GM13977 (cell line): ENCODE results near the gene ALK.

Experiments used
- DNase-seq: peaks from one replicate; pipeline ENCODE4 v3.0.0; 2012; ENCODE audit warnings: low spot score
- in situ Hi-C: fragments of 300-500 bp; cut with MboI; formaldehyde crosslinking; loops from one replicate; pipeline ENCODE4 v1.12.0; 2022; ENCODE audit warnings: low sequenced_read_pairs, low pct_unique_long_range_greater_than_20kb, mixed read lengths, inconsistent platforms; ENCODE audit not compliant: unreplicated experiment
- TF ChIP-seq, protein P1 (sequence below): IDR thresholded peaks from 2 replicates; pipeline ENCODE4 v1.5.1; 2012; ENCODE audit warnings: mild to moderate bottlenecking, control low read depth; ENCODE audit not compliant: insufficient read depth; ENCODE audit errors: extremely low read depth, missing control alignments

Gene ALK

DNA sequence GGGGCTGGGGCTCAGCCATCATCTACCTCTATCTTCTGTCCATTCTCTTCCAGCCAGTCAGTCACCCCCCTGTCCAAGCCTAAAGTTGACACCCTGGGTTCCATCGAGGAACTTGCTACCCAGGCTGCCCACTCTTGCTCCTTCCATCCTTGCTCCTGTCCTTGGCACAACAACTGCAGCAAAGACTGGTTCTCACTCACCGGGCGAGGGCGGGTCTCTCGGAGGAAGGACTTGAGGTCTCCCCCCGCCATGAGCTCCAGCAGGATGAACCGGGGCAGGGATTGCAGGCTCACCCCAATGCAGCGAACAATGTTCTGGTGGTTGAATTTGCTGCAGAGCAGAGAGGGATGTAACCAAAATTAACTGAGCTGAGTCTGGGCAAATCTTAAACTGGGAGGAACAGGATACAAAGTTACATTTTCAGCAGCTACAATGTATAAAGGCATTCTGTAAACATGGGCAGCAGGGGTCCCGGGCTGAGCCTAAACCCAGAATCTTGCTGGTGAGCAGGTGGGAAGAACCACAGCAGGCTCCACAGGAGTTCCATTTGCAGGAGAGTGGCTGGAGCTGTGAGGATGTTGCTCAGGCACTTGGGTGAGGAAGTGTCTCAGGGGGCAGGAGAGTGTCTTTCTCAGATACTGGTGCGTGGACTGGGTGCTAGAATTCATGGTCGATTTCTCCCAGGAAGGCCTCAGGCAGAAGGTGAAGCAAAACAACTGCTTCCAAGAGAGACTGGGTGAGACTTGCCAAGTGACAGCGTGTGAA lies 700.7 kb downstream of the ALK start:
- in situ Hi-C loops = no loop called here
- no peak for DNase-seq
- TF ChIP-seq, protein P1, sequence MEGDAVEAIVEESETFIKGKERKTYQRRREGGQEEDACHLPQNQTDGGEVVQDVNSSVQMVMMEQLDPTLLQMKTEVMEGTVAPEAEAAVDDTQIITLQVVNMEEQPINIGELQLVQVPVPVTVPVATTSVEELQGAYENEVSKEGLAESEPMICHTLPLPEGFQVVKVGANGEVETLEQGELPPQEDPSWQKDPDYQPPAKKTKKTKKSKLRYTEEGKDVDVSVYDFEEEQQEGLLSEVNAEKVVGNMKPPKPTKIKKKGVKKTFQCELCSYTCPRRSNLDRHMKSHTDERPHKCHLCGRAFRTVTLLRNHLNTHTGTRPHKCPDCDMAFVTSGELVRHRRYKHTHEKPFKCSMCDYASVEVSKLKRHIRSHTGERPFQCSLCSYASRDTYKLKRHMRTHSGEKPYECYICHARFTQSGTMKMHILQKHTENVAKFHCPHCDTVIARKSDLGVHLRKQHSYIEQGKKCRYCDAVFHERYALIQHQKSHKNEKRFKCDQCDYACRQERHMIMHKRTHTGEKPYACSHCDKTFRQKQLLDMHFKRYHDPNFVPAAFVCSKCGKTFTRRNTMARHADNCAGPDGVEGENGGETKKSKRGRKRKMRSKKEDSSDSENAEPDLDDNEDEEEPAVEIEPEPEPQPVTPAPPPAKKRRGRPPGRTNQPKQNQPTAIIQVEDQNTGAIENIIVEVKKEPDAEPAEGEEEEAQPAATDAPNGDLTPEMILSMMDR = no peak

DNA sequence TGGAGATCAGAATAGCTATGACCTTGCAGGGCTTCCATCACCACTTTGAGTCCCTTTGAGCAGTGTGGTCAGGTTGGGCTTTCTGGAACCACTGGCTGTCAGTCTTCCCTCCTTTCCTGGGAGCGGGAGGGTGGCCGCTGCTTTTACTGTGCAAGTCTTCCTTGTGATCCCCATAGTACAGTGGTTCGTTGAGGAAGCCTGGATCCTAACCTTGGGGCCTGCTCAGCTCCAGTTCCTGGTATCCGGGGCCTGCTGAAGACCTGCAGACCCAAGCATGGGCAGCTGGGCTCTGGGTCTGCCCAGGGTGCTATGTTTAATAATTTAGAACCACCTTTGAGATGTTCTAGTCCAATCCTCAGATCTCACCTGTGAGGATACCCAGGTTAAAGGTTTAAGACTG lies 702.0 kb downstream of the ALK start:
- DNase-seq = no peak
- in situ Hi-C loops = no loop called here
- TF ChIP-seq, protein P1 = no peak

DNA sequence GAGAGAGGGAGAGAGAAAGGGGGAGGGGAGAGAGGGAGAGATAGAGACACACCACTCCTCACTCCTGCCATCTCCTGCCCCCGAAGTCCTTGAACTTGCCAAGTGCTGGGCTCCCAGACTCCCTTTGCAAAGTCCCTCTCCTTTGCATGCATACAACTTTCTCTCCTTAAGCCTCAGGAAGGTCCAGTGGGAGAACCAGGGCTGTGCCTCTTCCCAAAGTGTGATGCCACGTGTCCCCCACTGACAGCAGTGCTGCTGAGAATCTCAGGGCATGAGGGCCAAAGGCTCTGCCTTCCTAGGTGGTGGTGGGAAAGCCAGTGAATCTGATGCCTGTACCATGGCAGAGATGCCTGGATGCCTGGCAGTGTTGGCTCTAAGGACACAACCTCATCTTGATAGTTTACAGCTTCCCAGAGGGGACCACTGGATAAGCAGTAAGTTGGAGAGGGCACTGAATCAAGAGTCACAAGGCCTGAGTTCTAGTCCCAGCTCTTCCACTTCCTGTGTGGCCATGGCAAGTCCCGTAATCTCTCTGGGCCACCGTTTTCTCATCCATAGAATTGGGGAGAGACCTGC lies 702.7 kb downstream of the ALK start:
- TF ChIP-seq, protein P1 = no peak
- in situ Hi-C loops = no loop called here
- no peak for DNase-seq

DNA sequence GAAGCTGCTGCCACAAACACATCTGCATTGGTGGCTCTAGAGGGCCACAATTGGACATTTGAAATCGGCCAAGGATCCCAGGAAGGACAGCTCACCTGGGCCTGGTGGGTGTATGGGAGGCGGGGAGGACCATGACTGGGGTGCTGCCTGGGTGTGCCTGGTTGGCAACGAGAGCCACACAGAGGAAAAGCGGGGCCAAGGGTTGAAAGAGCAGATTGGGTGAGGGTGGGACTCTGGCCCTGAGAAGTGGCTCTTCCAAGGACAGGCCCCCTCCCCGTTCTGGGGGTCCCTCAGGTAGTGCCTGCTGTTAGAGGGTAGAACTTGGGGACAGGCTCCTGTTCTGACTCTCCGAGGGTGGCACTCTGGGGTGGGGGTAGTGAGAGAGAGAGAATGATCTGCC lies 703.3 kb downstream of the ALK start:
- TF ChIP-seq, protein P1 = no peak
- no peak for DNase-seq
- in situ Hi-C loops = no loop called here

DNA sequence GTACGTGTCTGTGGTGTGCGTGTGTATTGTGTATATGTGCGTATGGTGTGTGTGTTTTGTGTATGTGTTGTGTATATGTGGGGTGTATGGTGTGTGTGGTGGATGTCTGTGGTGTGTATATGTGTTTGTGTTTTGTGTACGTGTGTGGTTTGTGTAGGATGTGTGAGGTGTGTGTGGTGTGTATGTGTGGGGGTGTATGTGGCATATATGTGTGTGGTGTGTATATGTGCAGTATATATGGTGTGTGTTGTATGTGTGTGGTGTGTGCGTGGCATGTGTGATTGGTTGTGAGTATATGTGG lies 704.8 kb downstream of the ALK start:
- in situ Hi-C loops = no loop called here
- no peak for DNase-seq
- TF ChIP-seq, protein P1 = no peak

DNA sequence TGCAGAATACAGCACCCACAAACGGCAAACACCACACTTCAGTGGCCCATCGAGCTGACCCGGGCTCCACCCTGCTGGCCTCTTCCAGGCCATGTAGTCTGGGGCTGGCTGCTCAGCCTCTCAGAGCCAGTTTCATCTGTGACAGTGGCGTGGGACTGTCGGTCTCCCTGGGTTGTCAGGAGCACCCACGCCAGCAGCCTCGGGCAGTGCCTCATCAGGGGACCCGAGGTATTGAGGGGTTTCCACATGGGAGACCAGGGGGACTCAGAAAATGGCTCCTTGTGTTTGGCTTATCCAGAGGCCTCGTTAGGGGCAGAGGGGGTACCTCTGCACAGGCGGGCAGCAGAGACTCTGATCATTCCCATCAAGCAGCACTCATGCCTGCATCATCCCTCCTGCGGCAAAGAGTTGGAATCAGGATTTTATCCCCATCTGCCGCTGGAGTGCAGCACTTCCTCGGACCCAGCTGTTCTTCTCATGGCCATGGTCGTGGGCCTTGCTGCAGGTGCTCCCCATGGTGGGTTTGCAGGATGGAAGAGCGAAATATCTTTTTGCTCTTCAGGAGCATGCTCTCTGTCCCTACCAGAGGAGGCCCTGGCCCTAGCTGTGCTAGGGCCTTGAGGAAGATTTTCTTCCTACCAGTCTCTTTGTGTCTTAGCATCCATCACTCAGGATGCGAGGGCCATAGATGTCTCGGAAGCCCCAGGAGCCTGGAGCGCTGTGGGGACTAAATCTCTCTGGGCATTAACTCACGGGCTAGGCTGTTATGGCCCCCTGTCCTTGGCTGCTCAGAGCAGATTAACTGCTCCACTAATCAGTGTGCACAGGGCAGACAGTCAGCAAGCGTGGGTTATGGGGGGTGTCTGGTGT lies 705.4 kb downstream of the ALK start:
- TF ChIP-seq, protein P1 = no peak
- in situ Hi-C loops = no loop called here
- no peak for DNase-seq
